HEK293T (cell line): ENCODE data around the gene SLITRK3.

Source experiments
- CTCF ChIA-PET: fragments of 350-600 bp; formaldehyde crosslinking; extraction: SDS; loops from one replicate; lab custom pipeline; 2021; ENCODE audit warnings: antibody characterized with exemption, inconsistent platforms; lab: Yijun Ruan, JAX
- POLR2A ChIA-PET: fragments of 350-600 bp; formaldehyde crosslinking; extraction: SDS; loops from one replicate; lab custom pipeline; 2020; ENCODE audit warnings: antibody characterized with exemption, inconsistent platforms; lab: Yijun Ruan, JAX
- DNase-seq: peaks from one replicate; pipeline ENCODE4 v3.0.0; 2012; ENCODE audit warnings: mixed read lengths; ENCODE audit errors: extremely low spot score
- ARNT ChIP-seq: fragments of 450-650 bp; IDR thresholded peaks from 2 replicates; pipeline ENCODE4 v1.6.1; 2017; ENCODE audit warnings: mild to moderate bottlenecking
- BHLHE40 ChIP-seq: fragments of 450-650 bp; IDR thresholded peaks from 2 replicates; pipeline ENCODE4 v1.6.1; 2016; ENCODE audit warnings: mild to moderate bottlenecking, moderate library complexity, borderline replicate concordance
- CTBP1 ChIP-seq: fragments of 450-650 bp; IDR thresholded peaks from 2 replicates; pipeline ENCODE4 v1.6.1; 2016; ENCODE audit warnings: borderline replicate concordance
- ELF4 ChIP-seq: fragments of 450-650 bp; IDR thresholded peaks from 2 replicates; pipeline ENCODE4 v1.6.1; 2017; ENCODE audit warnings: antibody characterized with exemption
- FOXA1 ChIP-seq: fragments of 450-650 bp; IDR thresholded peaks from 2 replicates; pipeline ENCODE4 v1.6.1; 2016; ENCODE audit warnings: mild to moderate bottlenecking
- FOXK2 ChIP-seq: fragments of 450-650 bp; IDR thresholded peaks from 2 replicates; pipeline ENCODE4 v1.6.1; 2016; ENCODE audit warnings: mild to moderate bottlenecking
- FOXM1 ChIP-seq: fragments of 450-650 bp; IDR thresholded peaks from 2 replicates; pipeline ENCODE4 v1.6.1; 2017; ENCODE audit warnings: mild to moderate bottlenecking, borderline replicate concordance
- HDGF ChIP-seq: fragments of 450-650 bp; IDR thresholded peaks from 2 replicates; pipeline ENCODE4 v1.6.1; 2017; ENCODE audit warnings: antibody characterized with exemption, borderline replicate concordance
- L3MBTL2 ChIP-seq: fragments of 450-650 bp; conservative IDR thresholded peaks from 2 replicates; pipeline ENCODE4 v1.6.1; 2016; ENCODE audit warnings: mild to moderate bottlenecking
- LEF1 ChIP-seq: fragments of 450-650 bp; IDR thresholded peaks from 2 replicates; pipeline ENCODE4 v1.6.1; 2017; ENCODE audit warnings: mild to moderate bottlenecking, borderline replicate concordance
- NFRKB ChIP-seq: fragments of 450-650 bp; IDR thresholded peaks from 2 replicates; pipeline ENCODE4 v1.6.1; 2016; ENCODE audit warnings: mild to moderate bottlenecking, moderate library complexity
- PKNOX1 ChIP-seq: fragments of 450-650 bp; IDR thresholded peaks from 2 replicates; pipeline ENCODE4 v1.6.1; 2016
- SP1 ChIP-seq: fragments of 450-650 bp; IDR thresholded peaks from 2 replicates; pipeline ENCODE4 v1.6.1; 2017
- SUZ12 ChIP-seq: fragments of 450-650 bp; IDR thresholded peaks from 2 replicates; pipeline ENCODE4 v1.6.1; 2016; ENCODE audit warnings: mild to moderate bottlenecking
- TARDBP ChIP-seq: fragments of 450-650 bp; IDR thresholded peaks from 2 replicates; pipeline ENCODE4 v1.6.1; 2016
- ZNF384 ChIP-seq: fragments of 450-650 bp; IDR thresholded peaks from 2 replicates; pipeline ENCODE4 v1.6.1; 2016

SLITRK3 gene, protein sequence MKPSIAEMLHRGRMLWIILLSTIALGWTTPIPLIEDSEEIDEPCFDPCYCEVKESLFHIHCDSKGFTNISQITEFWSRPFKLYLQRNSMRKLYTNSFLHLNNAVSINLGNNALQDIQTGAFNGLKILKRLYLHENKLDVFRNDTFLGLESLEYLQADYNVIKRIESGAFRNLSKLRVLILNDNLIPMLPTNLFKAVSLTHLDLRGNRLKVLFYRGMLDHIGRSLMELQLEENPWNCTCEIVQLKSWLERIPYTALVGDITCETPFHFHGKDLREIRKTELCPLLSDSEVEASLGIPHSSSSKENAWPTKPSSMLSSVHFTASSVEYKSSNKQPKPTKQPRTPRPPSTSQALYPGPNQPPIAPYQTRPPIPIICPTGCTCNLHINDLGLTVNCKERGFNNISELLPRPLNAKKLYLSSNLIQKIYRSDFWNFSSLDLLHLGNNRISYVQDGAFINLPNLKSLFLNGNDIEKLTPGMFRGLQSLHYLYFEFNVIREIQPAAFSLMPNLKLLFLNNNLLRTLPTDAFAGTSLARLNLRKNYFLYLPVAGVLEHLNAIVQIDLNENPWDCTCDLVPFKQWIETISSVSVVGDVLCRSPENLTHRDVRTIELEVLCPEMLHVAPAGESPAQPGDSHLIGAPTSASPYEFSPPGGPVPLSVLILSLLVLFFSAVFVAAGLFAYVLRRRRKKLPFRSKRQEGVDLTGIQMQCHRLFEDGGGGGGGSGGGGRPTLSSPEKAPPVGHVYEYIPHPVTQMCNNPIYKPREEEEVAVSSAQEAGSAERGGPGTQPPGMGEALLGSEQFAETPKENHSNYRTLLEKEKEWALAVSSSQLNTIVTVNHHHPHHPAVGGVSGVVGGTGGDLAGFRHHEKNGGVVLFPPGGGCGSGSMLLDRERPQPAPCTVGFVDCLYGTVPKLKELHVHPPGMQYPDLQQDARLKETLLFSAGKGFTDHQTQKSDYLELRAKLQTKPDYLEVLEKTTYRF

GRCh38 chr3:165195640-165196576 lies at the start of gene SLITRK3:
TSS of gene SLITRK3 (minus strand) at chr3:165196384. CDS start at chr3:165190830, 5,554 bp downstream.
- ChIA-PET POLR2A (no interaction called here), CTCF (interaction anchor here (1.8 kb wide), 1 partner anchor 11 kb away, joined by 6 read pairs; no protein-coding TSS in a partner anchor)
- peak; percentile 26 for DNase-seq
- TF ChIP-seq FOXK2: no peak
- peak; percentile 85 for TF ChIP-seq PKNOX1
- no peak for TF ChIP-seq FOXA1
- TF ChIP-seq ELF4: no peak
- TF ChIP-seq L3MBTL2: peak; percentile 37; the same call in 1 of the 2 replicates

- POLR2A ChIA-PET: no interaction called here
- no peak for TF ChIP-seq LEF1
- TF ChIP-seq BHLHE40: no peak
- TF ChIP-seq SP1: no peak
- no peak for TF ChIP-seq ZNF384
- no peak for TF ChIP-seq SUZ12
- no peak for TF ChIP-seq TARDBP
- no peak for TF ChIP-seq HDGF
- TF ChIP-seq PKNOX1: no peak
- TF ChIP-seq CTBP1: no peak
- TF ChIP-seq ELF4: no peak
- TF ChIP-seq L3MBTL2: no peak
- CTCF ChIA-PET: no interaction called here
- no peak for DNase-seq
Measured at GRCh38 chr3:165243597-165243996, 47.4 kb upstream of the SLITRK3 start.

DNA sequence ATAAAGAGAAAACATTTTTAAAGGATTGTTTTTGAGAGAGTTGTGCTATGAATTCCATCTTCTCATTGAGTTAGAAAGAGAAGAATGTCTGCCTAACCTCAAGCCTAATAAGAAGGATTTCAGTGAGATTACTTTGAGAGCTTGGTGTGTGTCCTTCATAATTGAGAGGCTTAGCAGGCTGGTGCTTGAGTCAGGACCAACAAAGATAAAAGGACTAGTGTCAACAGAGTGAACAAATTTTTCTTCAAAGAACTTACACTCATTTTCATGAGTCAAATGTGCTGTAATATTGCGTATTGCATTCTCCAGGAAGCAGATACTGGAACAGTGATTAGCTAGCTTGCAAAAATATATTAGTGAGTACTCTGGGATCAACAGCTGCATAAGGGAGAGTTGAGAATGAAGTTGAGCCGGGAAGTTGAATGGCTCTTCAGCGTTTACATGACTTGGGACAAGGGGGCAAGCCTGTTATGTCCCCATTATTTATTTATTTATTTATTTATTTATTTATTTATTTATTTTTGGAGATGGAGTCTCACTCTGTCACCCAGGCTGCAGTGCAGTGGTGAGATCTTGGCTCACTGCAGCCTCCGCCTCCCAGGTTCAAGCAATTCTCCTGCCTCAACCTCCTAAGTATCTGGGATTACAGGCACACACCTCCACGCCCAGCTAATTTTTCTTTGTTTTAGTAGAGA lies 37.5 kb upstream of the SLITRK3 start:
- no peak for DNase-seq
- ChIA-PET POLR2A (no interaction called here), CTCF (no interaction called here)
- TF ChIP-seq BHLHE40: no peak
- no peak for TF ChIP-seq HDGF
- no peak for TF ChIP-seq SP1
- no peak for TF ChIP-seq FOXK2
- no peak for TF ChIP-seq CTBP1
- TF ChIP-seq ZNF384: no peak
- TF ChIP-seq TARDBP: no peak
- TF ChIP-seq FOXM1: no peak
- no peak for TF ChIP-seq LEF1
- no peak for TF ChIP-seq NFRKB
- no peak for TF ChIP-seq L3MBTL2
- TF ChIP-seq PKNOX1: no peak

- DNase-seq: peak; percentile 4
- POLR2A ChIA-PET: no interaction called here
- no peak for TF ChIP-seq CTBP1
- TF ChIP-seq SP1: no peak
- no peak for TF ChIP-seq FOXA1
- no peak for TF ChIP-seq ARNT
- no peak for TF ChIP-seq NFRKB
- TF ChIP-seq SUZ12: no peak
- no peak for TF ChIP-seq PKNOX1
- no peak for TF ChIP-seq TARDBP
- TF ChIP-seq HDGF: no peak
- TF ChIP-seq ZNF384: no peak
- no peak for TF ChIP-seq LEF1
- no peak for TF ChIP-seq ELF4
- no peak for TF ChIP-seq L3MBTL2
- TF ChIP-seq FOXM1: no peak
- TF ChIP-seq FOXK2: no peak
- CTCF ChIA-PET: no interaction called here
Measured at GRCh38 chr3:165225604-165226003, 29.4 kb upstream of the SLITRK3 start.
